Liver (tissue), 9 donors: ENCODE measurements around the gene ETNK1. TPM values are rescaled to one million over a fixed set of nuclear protein-coding genes. Genes with fewer than 3 reads are reported as not detected.

Experiments
- DNase-seq: peaks from one replicate; pipeline ENCODE4 v3.0.0-alpha.2; 2017; ENCODE audit warnings: low spot score
- H3K27ac ChIP-seq, 2 donors: one replicate each; pipeline ENCODE4 v1.7.0; 2013; ENCODE audit warnings: inconsistent platforms in 2 of 2, low read length in 2 of 2, control low read depth in 1 of 2, low read depth in 1 of 2, mild to moderate bottlenecking in 1 of 2
- H3K27me3 ChIP-seq, 4 donors: one replicate each; pipeline versions ENCODE4 v1.6.1 to v1.7.0; 2013; ENCODE audit warnings: low read length in 3 of 4, inconsistent platforms in 1 of 4, mild to moderate bottlenecking in 1 of 4, moderate library complexity in 1 of 4; ENCODE audit not compliant: control insufficient read depth in 4 of 4, insufficient read depth in 4 of 4
- H3K36me3 ChIP-seq, 4 donors: one replicate each; pipeline versions ENCODE4 v1.6.1 to v1.7.0; 2013; ENCODE audit warnings: low read length in 3 of 4, mild to moderate bottlenecking in 3 of 4, low read depth in 1 of 4, moderate library complexity in 1 of 4; ENCODE audit not compliant: control insufficient read depth in 4 of 4, insufficient read depth in 3 of 4
- H3K4me1 ChIP-seq, 4 donors: one replicate each; pipeline versions ENCODE4 v1.6.1 to v1.7.0; 2013; ENCODE audit warnings: low read length in 3 of 4, mild to moderate bottlenecking in 3 of 4, moderate library complexity in 1 of 4; ENCODE audit not compliant: control insufficient read depth in 4 of 4, insufficient read depth in 4 of 4
- H3K4me3 ChIP-seq, 3 donors: one replicate each; pipeline versions ENCODE4 v1.6.1 to v1.7.0; 2013; ENCODE audit warnings: low read length in 3 of 3, control low read depth in 1 of 3, low read depth in 1 of 3, mild to moderate bottlenecking in 1 of 3
- H3K9ac ChIP-seq, 2 donors: one replicate each; pipeline ENCODE4 v1.7.0; 2013; ENCODE audit warnings: low read length in 2 of 2, mild to moderate bottlenecking in 2 of 2, moderate library complexity in 2 of 2, control low read depth in 1 of 2, low read depth in 1 of 2
- H3K9me3 ChIP-seq, 4 donors: one replicate each; pipeline versions ENCODE4 v1.6.1 to v1.7.0; 2013; ENCODE audit warnings: low read length in 3 of 4; ENCODE audit not compliant: control insufficient read depth in 4 of 4
- CTCF ChIP-seq: fragments of 150-350 bp; IDR thresholded peaks from 2 replicates; pipeline ENCODE4 v1.5.1; 2017; ENCODE audit warnings: improper control_type of control experiment, low read depth, low read length; ENCODE audit not compliant: missing input control
- EGR1 ChIP-seq, 2 donors: IDR thresholded peaks; 2 replicates each; pipeline ENCODE4 v1.6.1; 2016 to 2018; ENCODE audit warnings: antibody characterized with exemption in 2 of 2, low read depth in 2 of 2
- FOXA1 ChIP-seq: IDR thresholded peaks from 2 replicates; pipeline ENCODE4 v1.6.1; 2016; ENCODE audit warnings: antibody characterized with exemption
- FOXA2 ChIP-seq: IDR thresholded peaks from 2 replicates; pipeline ENCODE4 v1.6.1; 2016; ENCODE audit warnings: antibody characterized with exemption
- GABPA ChIP-seq, 2 donors: IDR thresholded peaks in 1 of 2; conservative IDR thresholded peaks in 1 of 2; 2 replicates each; pipeline ENCODE4 v1.6.1; 2016; ENCODE audit warnings: antibody characterized with exemption in 2 of 2, mild to moderate bottlenecking in 1 of 2, moderate library complexity in 1 of 2
- HNF4A ChIP-seq, 2 donors: conservative IDR thresholded peaks; 2 replicates each; pipeline ENCODE4 v1.6.1; 2016; ENCODE audit warnings: antibody characterized with exemption in 2 of 2, mild to moderate bottlenecking in 2 of 2
- HNF4G ChIP-seq: IDR thresholded peaks from 2 replicates; pipeline ENCODE4 v1.6.1; 2016; ENCODE audit warnings: antibody characterized with exemption
- JUND ChIP-seq, 2 donors: IDR thresholded peaks; 2 replicates each; pipeline ENCODE4 v1.6.1; 2016; ENCODE audit warnings: antibody characterized with exemption in 2 of 2
- MAX ChIP-seq: IDR thresholded peaks from 2 replicates; pipeline ENCODE4 v1.6.1; 2016; ENCODE audit warnings: antibody characterized with exemption
- NR2F2 ChIP-seq: IDR thresholded peaks from 2 replicates; pipeline ENCODE4 v1.6.1; 2016; ENCODE audit warnings: antibody characterized with exemption
- RAD21 ChIP-seq, 2 donors: IDR thresholded peaks; 2 replicates each; pipeline ENCODE4 v1.6.1; 2016; ENCODE audit warnings: antibody characterized with exemption in 2 of 2, mild to moderate bottlenecking in 2 of 2
- RXRA ChIP-seq, 2 donors: IDR thresholded peaks; 2 replicates each; pipeline ENCODE4 v1.6.1; 2017 to 2018; ENCODE audit warnings: antibody characterized with exemption in 2 of 2, mild to moderate bottlenecking in 1 of 2
- SP1 ChIP-seq: IDR thresholded peaks from 2 replicates; pipeline ENCODE4 v1.6.1; 2018; ENCODE audit warnings: antibody characterized with exemption, mild to moderate bottlenecking
- TAF1 ChIP-seq: conservative IDR thresholded peaks from 2 replicates; pipeline ENCODE4 v1.6.1; 2016; ENCODE audit warnings: antibody characterized with exemption, mild to moderate bottlenecking
- YY1 ChIP-seq: IDR thresholded peaks from 2 replicates; pipeline ENCODE4 v1.6.1; 2016; ENCODE audit warnings: antibody characterized with exemption, mild to moderate bottlenecking
- WGBS: extraction: QIAGEN DNeasy Blood & Tissue Kit; methylation state at CpG from one replicate; pipeline ENCODE4 v1.1.7; 2013; 5-methylcytosine and 5-hydroxymethylcytosine counted together
- polyA plus RNA-seq, 2 donors: library from polyadenylated mRNA; stranded (reverse) in 1 of 2; unstranded in 1 of 2; fragments of 200-250 nt in 1 of 2; fragments of >200 nt in 1 of 2; fragmentation: Nextera tagmentation in 1 of 2; extraction: Ambion mirVana in 1 of 2; gene quantifications; one replicate each; pipeline versions ENCODE4 v1.2.1 to v1.2.3, GENCODE V29; 2013 to 2015
- total RNA-seq, 2 donors: library from RNA; depleted of rRNA; stranded (reverse); fragments of >200 nt; gene quantifications; one replicate each; pipeline ENCODE4 v1.2.3, GENCODE V29; 2014
- TF ChIP-seq, protein P1 (sequence below): IDR thresholded peaks from 2 replicates; pipeline ENCODE4 v1.6.1; 2016; ENCODE audit warnings: antibody characterized with exemption
- TF ChIP-seq, protein P2 (sequence below): IDR thresholded peaks from 2 replicates; pipeline ENCODE4 v1.6.1; 2016; ENCODE audit warnings: antibody characterized with exemption, mild to moderate bottlenecking
- TF ChIP-seq, protein P3 (sequence below): IDR thresholded peaks from 2 replicates; pipeline ENCODE4 v1.6.1; 2016; ENCODE audit warnings: antibody characterized with exemption
- donor health status: healthy.
- donor health status: healthy.
- donor health status: healthy.
- donor health status: healthy.
- donor health status: healthy.

ETNK1 gene
- total and polyA plus RNA-seq, 4 donors = 15.6 to 51.4 (median 27.0) TPM

GRCh38 chr12:22658214-22658613 lies 33.2 kb downstream of the ETNK1 start:
- 92% methylated on average over 2 of the region's 2 CpGs for WGBS
- Histone ChIP-seq H3K27me3 (no peaks in the 10 kb centered on the region), H3K9me3 (no peaks in the 10 kb centered on the region), H3K27ac (no peak overlapping the region), H3K4me3 (no peak overlapping the region), H3K36me3 (peaks cover 0 to 8% (median 4%) of the 10 kb centered on the region in 4 donors), H3K9ac (no peak overlapping the region), H3K4me1 (no peaks in the 10 kb centered on the region)
- no peak for DNase-seq
- TF ChIP-seq TAF1 = no peak
- TF ChIP-seq, protein P1, sequence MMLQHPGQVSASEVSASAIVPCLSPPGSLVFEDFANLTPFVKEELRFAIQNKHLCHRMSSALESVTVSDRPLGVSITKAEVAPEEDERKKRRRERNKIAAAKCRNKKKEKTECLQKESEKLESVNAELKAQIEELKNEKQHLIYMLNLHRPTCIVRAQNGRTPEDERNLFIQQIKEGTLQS = no peak
- TF ChIP-seq EGR1 (IDR thresholded peaks at IDR 0.05; ENCODE audit: low read depth in 2 of 2) = no peak
- no peak for TF ChIP-seq YY1
- no peak for TF ChIP-seq JUND (IDR thresholded peaks at IDR 0.05)
- TF ChIP-seq, protein P2, sequence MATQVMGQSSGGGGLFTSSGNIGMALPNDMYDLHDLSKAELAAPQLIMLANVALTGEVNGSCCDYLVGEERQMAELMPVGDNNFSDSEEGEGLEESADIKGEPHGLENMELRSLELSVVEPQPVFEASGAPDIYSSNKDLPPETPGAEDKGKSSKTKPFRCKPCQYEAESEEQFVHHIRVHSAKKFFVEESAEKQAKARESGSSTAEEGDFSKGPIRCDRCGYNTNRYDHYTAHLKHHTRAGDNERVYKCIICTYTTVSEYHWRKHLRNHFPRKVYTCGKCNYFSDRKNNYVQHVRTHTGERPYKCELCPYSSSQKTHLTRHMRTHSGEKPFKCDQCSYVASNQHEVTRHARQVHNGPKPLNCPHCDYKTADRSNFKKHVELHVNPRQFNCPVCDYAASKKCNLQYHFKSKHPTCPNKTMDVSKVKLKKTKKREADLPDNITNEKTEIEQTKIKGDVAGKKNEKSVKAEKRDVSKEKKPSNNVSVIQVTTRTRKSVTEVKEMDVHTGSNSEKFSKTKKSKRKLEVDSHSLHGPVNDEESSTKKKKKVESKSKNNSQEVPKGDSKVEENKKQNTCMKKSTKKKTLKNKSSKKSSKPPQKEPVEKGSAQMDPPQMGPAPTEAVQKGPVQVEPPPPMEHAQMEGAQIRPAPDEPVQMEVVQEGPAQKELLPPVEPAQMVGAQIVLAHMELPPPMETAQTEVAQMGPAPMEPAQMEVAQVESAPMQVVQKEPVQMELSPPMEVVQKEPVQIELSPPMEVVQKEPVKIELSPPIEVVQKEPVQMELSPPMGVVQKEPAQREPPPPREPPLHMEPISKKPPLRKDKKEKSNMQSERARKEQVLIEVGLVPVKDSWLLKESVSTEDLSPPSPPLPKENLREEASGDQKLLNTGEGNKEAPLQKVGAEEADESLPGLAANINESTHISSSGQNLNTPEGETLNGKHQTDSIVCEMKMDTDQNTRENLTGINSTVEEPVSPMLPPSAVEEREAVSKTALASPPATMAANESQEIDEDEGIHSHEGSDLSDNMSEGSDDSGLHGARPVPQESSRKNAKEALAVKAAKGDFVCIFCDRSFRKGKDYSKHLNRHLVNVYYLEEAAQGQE = no peak
- no peak for TF ChIP-seq RAD21 (IDR thresholded peaks at IDR 0.05)
- TF ChIP-seq RXRA (IDR thresholded peaks at IDR 0.05) = no peak
- TF ChIP-seq CTCF = no peak
- no peak for TF ChIP-seq NR2F2
- TF ChIP-seq SP1 = no peak
- TF ChIP-seq HNF4G = no peak
- TF ChIP-seq MAX = no peak
- no peak for TF ChIP-seq HNF4A (conservative IDR thresholded peaks at IDR 0.05)
- TF ChIP-seq GABPA (IDR thresholded peaks at IDR 0.05 in 1 of 2, conservative IDR thresholded peaks at IDR 0.05 in 1 of 2) = no peak
- TF ChIP-seq, protein P3, sequence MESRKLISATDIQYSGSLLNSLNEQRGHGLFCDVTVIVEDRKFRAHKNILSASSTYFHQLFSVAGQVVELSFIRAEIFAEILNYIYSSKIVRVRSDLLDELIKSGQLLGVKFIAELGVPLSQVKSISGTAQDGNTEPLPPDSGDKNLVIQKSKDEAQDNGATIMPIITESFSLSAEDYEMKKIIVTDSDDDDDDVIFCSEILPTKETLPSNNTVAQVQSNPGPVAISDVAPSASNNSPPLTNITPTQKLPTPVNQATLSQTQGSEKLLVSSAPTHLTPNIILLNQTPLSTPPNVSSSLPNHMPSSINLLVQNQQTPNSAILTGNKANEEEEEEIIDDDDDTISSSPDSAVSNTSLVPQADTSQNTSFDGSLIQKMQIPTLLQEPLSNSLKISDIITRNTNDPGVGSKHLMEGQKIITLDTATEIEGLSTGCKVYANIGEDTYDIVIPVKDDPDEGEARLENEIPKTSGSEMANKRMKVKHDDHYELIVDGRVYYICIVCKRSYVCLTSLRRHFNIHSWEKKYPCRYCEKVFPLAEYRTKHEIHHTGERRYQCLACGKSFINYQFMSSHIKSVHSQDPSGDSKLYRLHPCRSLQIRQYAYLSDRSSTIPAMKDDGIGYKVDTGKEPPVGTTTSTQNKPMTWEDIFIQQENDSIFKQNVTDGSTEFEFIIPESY = no peak
- no peak for TF ChIP-seq FOXA1
- TF ChIP-seq FOXA2 = no peak
